Measurements from ENCODE around the gene ACVRL1.

Gene ACVRL1

GRCh38 chr12:51871126-51871525 is 36.2 kb upstream of the ACVRL1 start:
- Histone ChIP-seq H3K18ac (ENCODE audit: low read length) (no peak overlapping the region), H3K9ac (ENCODE audit: low read depth, low read length, poor library complexity) (no peak overlapping the region), H3K27ac (replicated peaks; ENCODE audit: low read length) (no peak overlapping the region), H2AFZ (ENCODE audit: low read length) (no peak overlapping the region), H4K91ac (ENCODE audit: low read depth, low read length, poor library complexity) (no peak overlapping the region), H3K36me3 (replicated peaks in 1 of 2; ENCODE audit: control insufficient read depth in 2 of 2, insufficient read depth in 2 of 2, low read length in 2 of 2) (no peaks in the 10 kb centered on the region), H2BK120ac (ENCODE audit: low read depth, low read length) (no peak overlapping the region), H3K79me1 (ENCODE audit: low read depth, low read length) (no peaks in the 10 kb centered on the region), H2AK5ac (ENCODE audit: low read depth, low read length) (peak overlapping the region; percentile 80), H3K9me3 (replicated peaks in 1 of 2; ENCODE audit: control insufficient read depth in 2 of 2, insufficient read depth in 1 of 2, low read depth in 1 of 2, low read length in 2 of 2) (peaks cover 0 to 2% of the 10 kb centered on the region in 2 donors), H4K8ac (ENCODE audit: low read depth, low read length) (no peak overlapping the region), H3K14ac (ENCODE audit: low read length) (no peak overlapping the region), H3K23ac (ENCODE audit: low read depth, low read length, poor library complexity) (no peak overlapping the region), H2BK12ac (ENCODE audit: low read length) (no peak overlapping the region), H3K4ac (ENCODE audit: low read length) (no peak overlapping the region), H3K4me2 (ENCODE audit: insufficient read depth, low read length, poor library complexity, severe bottlenecking) (no peak overlapping the region), H3K4me1 (ENCODE audit: control insufficient read depth in 2 of 2, insufficient read depth in 1 of 2, low read depth in 1 of 2, low read length in 2 of 2) (peaks cover 24 to 59% of the 10 kb centered on the region in 2 donors), H3K27me3 (ENCODE audit: control insufficient read depth in 3 of 3, insufficient read depth in 3 of 3, low read depth in 1 of 3, low read length in 3 of 3) (peaks cover 0 to 42% (median 0%) of the 10 kb centered on the region in 3 experiments), H2BK5ac (ENCODE audit: low read length) (no peak overlapping the region), H2BK15ac (ENCODE audit: low read length) (no peak overlapping the region), H3K4me3 (ENCODE audit: low read length in 2 of 2) (no peak overlapping the region)
- no CpG with 5 or more reads among the region's 6 CpGs for WGBS, 2 donors (ENCODE audit: extremely low coverage in 2 of 2, insufficient read length in 2 of 2, insufficient replicate concordance in 1 of 2)
- DNase-seq (ENCODE audit: low spot score) = no peak

- Histone ChIP-seq H3K27me3 (ENCODE audit: control insufficient read depth in 3 of 3, insufficient read depth in 3 of 3, low read depth in 1 of 3, low read length in 3 of 3) (peaks cover 0 to 42% (median 0%) of the 10 kb centered on the region in 3 experiments), H3K27ac (replicated peaks; ENCODE audit: low read length) (no peak overlapping the region)
- DNase-seq (ENCODE audit: low spot score) = no peak
Observed at GRCh38 chr12:51871918-51872688, 35.2 kb upstream of the ACVRL1 start.

DNA sequence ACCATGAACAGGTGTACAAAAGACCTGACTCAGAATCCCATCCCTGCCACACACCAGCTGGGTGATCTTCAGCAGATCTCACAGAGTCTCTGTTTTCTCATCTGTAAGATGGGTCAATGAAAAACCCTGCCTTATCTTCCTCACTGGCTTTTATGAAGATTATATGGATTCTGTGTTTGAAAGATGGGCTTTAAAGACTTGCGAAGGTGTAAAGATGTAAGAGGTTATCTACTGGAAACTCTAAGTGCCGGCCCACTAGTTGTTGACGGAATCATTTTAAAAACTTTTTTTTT is 34.7 kb upstream of the ACVRL1 start:
- Histone ChIP-seq H3K14ac (ENCODE audit: low read length) (no peak overlapping the region), H2BK120ac (ENCODE audit: low read depth, low read length) (no peak overlapping the region), H3K9ac (ENCODE audit: low read depth, low read length, poor library complexity) (no peak overlapping the region), H3K27me3 (ENCODE audit: control insufficient read depth in 3 of 3, insufficient read depth in 3 of 3, low read depth in 1 of 3, low read length in 3 of 3) (peaks cover 0 to 39% (median 0%) of the 10 kb centered on the region in 3 experiments), H3K4me2 (ENCODE audit: insufficient read depth, low read length, poor library complexity, severe bottlenecking) (no peak overlapping the region), H3K9me3 (replicated peaks in 1 of 2; ENCODE audit: control insufficient read depth in 2 of 2, insufficient read depth in 1 of 2, low read depth in 1 of 2, low read length in 2 of 2) (no peaks in the 10 kb centered on the region), H2BK12ac (ENCODE audit: low read length) (no peak overlapping the region), H3K4ac (ENCODE audit: low read length) (no peak overlapping the region), H4K8ac (ENCODE audit: low read depth, low read length) (no peak overlapping the region), H3K18ac (ENCODE audit: low read length) (no peak overlapping the region), H3K4me3 (ENCODE audit: low read length in 2 of 2) (no peak overlapping the region), H2AK5ac (ENCODE audit: low read depth, low read length) (no peak overlapping the region), H3K4me1 (ENCODE audit: control insufficient read depth in 2 of 2, insufficient read depth in 1 of 2, low read depth in 1 of 2, low read length in 2 of 2) (peaks cover 22 to 50% of the 10 kb centered on the region in 2 donors), H2AFZ (ENCODE audit: low read length) (no peak overlapping the region), H2BK15ac (ENCODE audit: low read length) (no peak overlapping the region), H2BK5ac (ENCODE audit: low read length) (no peak overlapping the region), H3K23ac (ENCODE audit: low read depth, low read length, poor library complexity) (no peak overlapping the region), H3K79me1 (ENCODE audit: low read depth, low read length) (no peaks in the 10 kb centered on the region), H3K27ac (replicated peaks; ENCODE audit: low read length) (no peak overlapping the region), H3K36me3 (replicated peaks in 1 of 2; ENCODE audit: control insufficient read depth in 2 of 2, insufficient read depth in 2 of 2, low read length in 2 of 2) (no peaks in the 10 kb centered on the region), H4K91ac (ENCODE audit: low read depth, low read length, poor library complexity) (no peak overlapping the region)
- no peak for DNase-seq (ENCODE audit: low spot score)
- no CpG with 5 or more reads among the region's 3 CpGs for WGBS, 2 donors (ENCODE audit: extremely low coverage in 2 of 2, insufficient read length in 2 of 2, insufficient replicate concordance in 1 of 2)

More at GRCh38 chr12:51871918-51872688, 35.2 kb upstream of the ACVRL1 start:
- H2BK15ac ChIP-seq (ENCODE audit: low read length) = no peak overlapping the region
- H2BK12ac ChIP-seq (ENCODE audit: low read length) = no peak overlapping the region
- H2AK5ac ChIP-seq (ENCODE audit: low read depth, low read length) = peak overlapping the region; percentile 80
- H3K4me1 ChIP-seq (ENCODE audit: control insufficient read depth in 2 of 2, insufficient read depth in 1 of 2, low read depth in 1 of 2, low read length in 2 of 2) = peaks cover 22 to 52% of the 10 kb centered on the region in 2 donors
- H3K79me1 ChIP-seq (ENCODE audit: low read depth, low read length) = no peaks in the 10 kb centered on the region
- H2AFZ ChIP-seq (ENCODE audit: low read length) = no peak overlapping the region
- no peaks in the 10 kb centered on the region for H3K36me3 ChIP-seq (replicated peaks in 1 of 2; ENCODE audit: control insufficient read depth in 2 of 2, insufficient read depth in 2 of 2, low read length in 2 of 2)
- peaks cover 0 to 2% of the 10 kb centered on the region in 2 donors for H3K9me3 ChIP-seq (replicated peaks in 1 of 2; ENCODE audit: control insufficient read depth in 2 of 2, insufficient read depth in 1 of 2, low read depth in 1 of 2, low read length in 2 of 2)
- no peak overlapping the region for H4K8ac ChIP-seq (ENCODE audit: low read depth, low read length)
- H3K18ac ChIP-seq (ENCODE audit: low read length) = no peak overlapping the region
- H3K9ac ChIP-seq (ENCODE audit: low read depth, low read length, poor library complexity) = no peak overlapping the region
- no peak overlapping the region for H3K14ac ChIP-seq (ENCODE audit: low read length)
- no peak overlapping the region for H3K4me2 ChIP-seq (ENCODE audit: insufficient read depth, low read length, poor library complexity, severe bottlenecking)
- no peak overlapping the region for H2BK120ac ChIP-seq (ENCODE audit: low read depth, low read length)
- WGBS, 2 donors (ENCODE audit: extremely low coverage in 2 of 2, insufficient read length in 2 of 2, insufficient replicate concordance in 1 of 2) = no CpG with 5 or more reads among the region's 17 CpGs
- no peak overlapping the region for H2BK5ac ChIP-seq (ENCODE audit: low read length)
- no peak overlapping the region for H3K4me3 ChIP-seq (ENCODE audit: low read length in 2 of 2)
- peak overlapping the region; percentile 26 for H3K23ac ChIP-seq (ENCODE audit: low read depth, low read length, poor library complexity)
- H3K4ac ChIP-seq (ENCODE audit: low read length) = no peak overlapping the region
- no peak overlapping the region for H4K91ac ChIP-seq (ENCODE audit: low read depth, low read length, poor library complexity)

- Histone ChIP-seq H3K4me1 (ENCODE audit: control insufficient read depth in 2 of 2, insufficient read depth in 1 of 2, low read depth in 1 of 2, low read length in 2 of 2) (peaks cover 21 to 50% of the 10 kb centered on the region in 2 donors), H3K18ac (ENCODE audit: low read length) (peak overlapping the region; percentile 46)
- DNase-seq (ENCODE audit: low spot score) = no peak
Observed at GRCh38 chr12:51873251-51873994, 33.9 kb upstream of the ACVRL1 start.

More at GRCh38 chr12:51873251-51873994, 33.9 kb upstream of the ACVRL1 start:
- no peak overlapping the region for H2AFZ ChIP-seq (ENCODE audit: low read length)
- H3K4me3 ChIP-seq (ENCODE audit: low read length in 2 of 2) = no peak overlapping the region
- H4K8ac ChIP-seq (ENCODE audit: low read depth, low read length) = no peak overlapping the region
- H2BK15ac ChIP-seq (ENCODE audit: low read length) = no peak overlapping the region
- no peak overlapping the region for H3K27ac ChIP-seq (replicated peaks; ENCODE audit: low read length)
- H2BK120ac ChIP-seq (ENCODE audit: low read depth, low read length) = no peak overlapping the region
- no CpG with 5 or more reads among the region's 8 CpGs for WGBS, 2 donors (ENCODE audit: extremely low coverage in 2 of 2, insufficient read length in 2 of 2, insufficient replicate concordance in 1 of 2)
- H3K4me2 ChIP-seq (ENCODE audit: insufficient read depth, low read length, poor library complexity, severe bottlenecking) = no peak overlapping the region
- H3K14ac ChIP-seq (ENCODE audit: low read length) = no peak overlapping the region
- H2BK12ac ChIP-seq (ENCODE audit: low read length) = no peak overlapping the region
- no peak overlapping the region for H3K4ac ChIP-seq (ENCODE audit: low read length)
- H3K9ac ChIP-seq (ENCODE audit: low read depth, low read length, poor library complexity) = no peak overlapping the region
- no peaks in the 10 kb centered on the region for H3K9me3 ChIP-seq (replicated peaks in 1 of 2; ENCODE audit: control insufficient read depth in 2 of 2, insufficient read depth in 1 of 2, low read depth in 1 of 2, low read length in 2 of 2)
- no peak overlapping the region for H3K23ac ChIP-seq (ENCODE audit: low read depth, low read length, poor library complexity)
- H2AK5ac ChIP-seq (ENCODE audit: low read depth, low read length) = no peak overlapping the region
- no peak overlapping the region for H4K91ac ChIP-seq (ENCODE audit: low read depth, low read length, poor library complexity)
- no peaks in the 10 kb centered on the region for H3K36me3 ChIP-seq (replicated peaks in 1 of 2; ENCODE audit: control insufficient read depth in 2 of 2, insufficient read depth in 2 of 2, low read length in 2 of 2)
- H3K79me1 ChIP-seq (ENCODE audit: low read depth, low read length) = no peaks in the 10 kb centered on the region
- peaks cover 0 to 32% (median 0%) of the 10 kb centered on the region in 3 experiments for H3K27me3 ChIP-seq (ENCODE audit: control insufficient read depth in 3 of 3, insufficient read depth in 3 of 3, low read depth in 1 of 3, low read length in 3 of 3)
- no peak overlapping the region for H2BK5ac ChIP-seq (ENCODE audit: low read length)

Data from neuronal stem cell (in vitro differentiated cells).